Panc1 (cell line): ENCODE results near the gene NDOR1. TPM values are rescaled to one million over a fixed set of nuclear protein-coding genes. Genes with fewer than 3 reads are reported as not detected.

ENCODE experiments used
- ATAC-seq: fragments of 200-7000 bp; cut with Tn5 transposase; 2 replicates; pipeline ENCODE4 v1.9.1; 2020; ENCODE audit warnings: mild to moderate bottlenecking, moderate library complexity
- BruUV-seq: library from RNA; stranded (reverse); fragments of 400-500 nt; replicated peaks from 2 replicates; lab custom pipeline; 2021; lab: Mats Ljungman, UMichigan
- CTCF ChIA-PET: fragments of 300-600 bp; sonication (Branson Sonifier 250); formaldehyde crosslinking; loops from one replicate; lab custom pipeline; 2022; ENCODE audit warnings: antibody characterized with exemption; lab: Charles Lee
- POLR2A ChIA-PET: fragments of 300-600 bp; sonication (Branson Sonifier 250); formaldehyde crosslinking; loops from one replicate; lab custom pipeline; 2022; ENCODE audit warnings: antibody characterized with exemption; lab: Charles Lee
- DNase-seq: peaks from one replicate; pipeline ENCODE4 v3.0.0-alpha.2; 2010; ENCODE audit warnings: low read depth, low spot score
- H3K27ac ChIP-seq: 2 replicates; pipeline ENCODE4 v1.5.1; 2011; ENCODE audit warnings: mild to moderate bottlenecking, low read length, inconsistent platforms
- H3K27me3 ChIP-seq: fragments of 200-500 bp; sonication (Bioruptor generic); 2 replicates; pipeline ENCODE4 v1.6.0; 2014; ENCODE audit warnings: low read length, inconsistent platforms; ENCODE audit not compliant: control insufficient read depth, insufficient read depth
- H3K36me3 ChIP-seq: fragments of 200-500 bp; sonication (Bioruptor generic); 2 replicates; pipeline ENCODE4 v1.5.1; 2014; ENCODE audit warnings: inconsistent platforms, mild to moderate bottlenecking, low read length, moderate library complexity; ENCODE audit not compliant: control insufficient read depth, insufficient read depth
- H3K4me1 ChIP-seq: 2 replicates; pipeline ENCODE4 v1.5.1; 2011; ENCODE audit warnings: inconsistent platforms, mild to moderate bottlenecking, low read length, moderate library complexity; ENCODE audit not compliant: control insufficient read depth, insufficient read depth
- H3K4me3 ChIP-seq, 2 experiments: 2 replicates each; pipeline ENCODE4 v1.5.1; 2011 to 2012; ENCODE audit warnings: low read depth in 2 of 2, low read length in 2 of 2, mild to moderate bottlenecking in 2 of 2, inconsistent platforms in 1 of 2, moderate library complexity in 1 of 2
- H3K9me3 ChIP-seq: fragments of 200-500 bp; sonication (Bioruptor generic); 2 replicates; pipeline ENCODE4 v1.5.1; 2014; ENCODE audit warnings: low read depth, mild to moderate bottlenecking, inconsistent platforms, low read length, moderate library complexity; ENCODE audit not compliant: control insufficient read depth, insufficient read depth
- CTCF ChIP-seq: fragments of 450-650 bp; IDR thresholded peaks from 2 replicates; pipeline ENCODE4 v1.5.1; 2017; ENCODE audit warnings: mild to moderate bottlenecking
- POLR2AphosphoS5 ChIP-seq: IDR thresholded peaks from 2 replicates; pipeline ENCODE4 v1.6.1; 2012; ENCODE audit warnings: mild to moderate bottlenecking, low read depth, low read length, moderate library complexity
- REST ChIP-seq, 2 experiments: IDR thresholded peaks; 2 replicates each; pipeline ENCODE4 v1.6.1; 2011 to 2012; ENCODE audit warnings: low read depth in 2 of 2, control low read depth in 1 of 2, low read length in 1 of 2, mild to moderate bottlenecking in 1 of 2, moderate library complexity in 1 of 2; ENCODE audit not compliant: insufficient read depth in 1 of 2
- SIN3A ChIP-seq: IDR thresholded peaks from 2 replicates; pipeline ENCODE4 v1.6.1; 2012; ENCODE audit warnings: low read depth, mild to moderate bottlenecking, low read length, moderate library complexity, borderline replicate concordance; ENCODE audit not compliant: insufficient read depth
- TCF7L2 ChIP-seq: IDR thresholded peaks from 2 replicates; pipeline ENCODE4 v1.6.1; 2011; ENCODE audit warnings: mild to moderate bottlenecking, low read depth, low read length, inconsistent platforms
- in situ Hi-C: cut with HindIII; loops from 2 replicates; pipeline ENCODE4 v1.10.0; 2016; ENCODE audit warnings: low sequenced_read_pairs, low pct_unique_long_range_greater_than_20kb
- intact Hi-C: fragments of 100-400 bp; cut with micrococcal nuclease; formaldehyde crosslinking; loops from one replicate; pipeline ENCODE4 v1.10.0; 2022; ENCODE audit not compliant: unreplicated experiment
- total RNA-seq: library from RNA; stranded (reverse); gene quantifications from one replicate; pipeline ENCODE4 v1.2.1, GENCODE V29; 2021; ENCODE audit not compliant: unreplicated experiment

NDOR1 gene
- total RNA-seq, 1 experiment from 2014 or later, result 15.6 TPM

GRCh38 chr9:137159105-137160053 is 46.1 kb upstream of the NDOR1 start:
- Histone ChIP-seq H3K9me3 (no peaks in the 10 kb centered on the region), H3K4me1 (peaks cover 4% of the 10 kb centered on the region; the same call in 1 of the 2 replicates), H3K4me3 (no peak overlapping the region), H3K36me3 (no peaks in the 10 kb centered on the region), H3K27ac (no peak overlapping the region), H3K27me3 (no peaks in the 10 kb centered on the region)
- no peak for TF ChIP-seq REST (IDR thresholded peaks at IDR 0.05; ENCODE audit: insufficient read depth in 1 of 2, low read depth in 2 of 2, low read length in 1 of 2)
- no peak for TF ChIP-seq CTCF
- no peak for TF ChIP-seq TCF7L2
- in situ Hi-C loops, result no loop called here
- DNase-seq (no peak), ATAC-seq (no peak)
- BruUV-seq, result no TSS peak
- POLR2A ChIA-PET, result no interaction called here
- intact Hi-C loops, result no loop called here
- CTCF ChIA-PET, result no interaction called here

DNA sequence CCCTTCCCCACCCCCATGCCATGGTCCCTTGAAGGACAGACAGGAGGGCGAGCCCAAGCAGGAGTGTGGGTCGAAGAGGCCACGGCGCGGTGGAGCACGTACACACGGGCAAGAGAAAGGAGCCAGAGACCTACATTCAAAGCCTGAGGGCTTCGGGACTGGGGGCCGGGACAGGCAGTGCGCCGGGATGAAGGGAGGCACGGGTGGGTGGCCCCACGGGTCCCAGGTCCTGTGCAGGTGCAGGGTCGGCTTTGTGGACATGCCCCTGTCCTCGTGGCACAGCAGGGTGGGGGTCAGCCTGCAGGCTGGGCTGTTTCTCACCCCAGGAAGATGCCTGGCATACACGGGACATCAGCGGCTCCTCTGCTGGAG is 45.5 kb upstream of the NDOR1 start:
- no peak for TF ChIP-seq POLR2AphosphoS5
- no peak for TF ChIP-seq REST (IDR thresholded peaks at IDR 0.05; ENCODE audit: insufficient read depth in 1 of 2, low read depth in 2 of 2, low read length in 1 of 2)
- TF ChIP-seq TCF7L2, result no peak
- TF ChIP-seq CTCF, result no peak
- TF ChIP-seq SIN3A, result no peak
- no peaks in the 10 kb centered on the region for H3K9me3 ChIP-seq
- H3K27ac ChIP-seq, result no peak overlapping the region
- intact Hi-C loops, result no loop called here
- H3K4me1 ChIP-seq, result peaks cover 4% of the 10 kb centered on the region; the same call in 1 of the 2 replicates
- H3K36me3 ChIP-seq, result no peaks in the 10 kb centered on the region
- BruUV-seq, result no TSS peak
- POLR2A ChIA-PET, result no interaction called here
- DNase-seq (no peak), ATAC-seq (no peak)
- H3K27me3 ChIP-seq, result no peaks in the 10 kb centered on the region
- in situ Hi-C loops, result no loop called here
- CTCF ChIA-PET, result no interaction called here
- H3K4me3 ChIP-seq, result no peak overlapping the region
